Motor neuron (in vitro differentiated cells): ENCODE results near the gene GNAO1. TPM values are rescaled to one million over a fixed set of nuclear protein-coding genes. Genes with fewer than 3 reads are reported as not detected.

ENCODE experiments used
- ATAC-seq, 8 experiments: fragments of 200-7000 bp; cut with Tn5 transposase; replicated peaks in 6 of 8; 2 replicates each; pipeline ENCODE4 v1.8.0; 2021; ENCODE audit warnings: mild to moderate bottlenecking in 8 of 8, moderate library complexity in 8 of 8
- H3K27ac ChIP-seq, 2 donors: fragments of 250-450 bp; sonication (Bioruptor Pico); 2 replicates each; pipeline ENCODE4 v1.9.0; 2021; ENCODE audit warnings: antibody characterized with exemption in 2 of 2, mild to moderate bottlenecking in 2 of 2, moderate library complexity in 1 of 2
- H3K4me1 ChIP-seq, 2 donors: fragments of 250-450 bp; sonication (Bioruptor Pico); replicated peaks in 1 of 2; 2 replicates each; pipeline ENCODE4 v1.6.1; 2021; ENCODE audit warnings: antibody characterized with exemption in 2 of 2, mild to moderate bottlenecking in 2 of 2, moderate library complexity in 1 of 2
- H3K4me3 ChIP-seq, 5 donors: fragments of 250-450 bp; sonication (Bioruptor Pico); 2 replicates each; pipeline ENCODE4 v1.9.0; 2021; ENCODE audit warnings: antibody characterized with exemption in 5 of 5, mild to moderate bottlenecking in 5 of 5, moderate library complexity in 4 of 5
- WGBS, 10 experiments: fragments of 450-650 bp; shearing (Covaris generic); methylation state at CpG; one replicate each; pipeline ENCODE4 v1.0.0; 2022; 5-methylcytosine and 5-hydroxymethylcytosine counted together
- in situ Hi-C, 9 experiments: fragments of 400-800 bp; cut with MboI; loops; one replicate each; pipeline ENCODE4 v1.15.0; 2021; ENCODE audit warnings: low sequenced_read_pairs in 9 of 9, low pct_unique_long_range_greater_than_20kb in 2 of 9; ENCODE audit not compliant: unreplicated experiment in 9 of 9
- total RNA-seq, 8 experiments: library from RNA; unstranded; fragments of 300-600 nt; gene quantifications; 2 replicates each; pipeline versions ENCODE4 v1.2.3 to v1.2.4, GENCODE V29; 2022

Gene GNAO1
- total RNA-seq, 8 experiments from 2014 or later: 1.5 to 80.7 (median 44.8) TPM

- peaks cover 2 to 13% of the 10 kb centered on the region in 2 donors for H3K4me1 ChIP-seq
- 0 to 34% (median 2%) methylated on average over 1 to 6 of the region's 28 CpGs; no CpG with 5 or more reads in 4 of the 10 experiments for WGBS, 10 experiments
- ATAC-seq: peak; percentile 99 to 100 (median 99)
- in situ Hi-C loops: loop anchor here (10.0 to 25.0 kb wide), 4 partner anchors 281 to 606 kb away; no protein-coding TSS in a partner anchor
- no peak overlapping the region for H3K27ac ChIP-seq
- no peak overlapping the region for H3K4me3 ChIP-seq
Observed at GRCh38 chr16:56317998-56318826, 126.9 kb downstream of the GNAO1 start.

DNA sequence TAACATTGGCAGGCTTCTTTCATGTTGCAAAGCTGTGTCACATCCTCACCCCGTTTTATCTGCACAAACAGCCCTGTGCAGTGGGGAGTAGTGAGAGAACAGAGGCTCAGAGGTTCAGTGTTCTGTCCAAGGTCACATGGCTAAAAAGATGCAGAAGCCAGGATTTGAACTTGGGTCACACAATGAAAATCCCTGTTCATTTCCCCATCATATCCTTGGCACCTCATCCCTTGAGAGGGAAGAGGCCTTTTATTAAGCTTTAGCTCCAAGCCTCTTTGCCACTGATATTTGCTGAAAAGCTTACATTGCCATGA lies 127.5 kb downstream of the GNAO1 start:
- no peak overlapping the region for H3K4me3 ChIP-seq
- 0 to 100% (median 78%) methylated on average over 1 of the region's 1 CpG; no CpG with 5 or more reads in 3 of the 10 experiments for WGBS, 10 experiments
- no peak overlapping the region for H3K27ac ChIP-seq
- peaks cover 2 to 13% of the 10 kb centered on the region in 2 donors for H3K4me1 ChIP-seq
- in situ Hi-C loops: loop anchor here (10.0 to 25.0 kb wide), 4 partner anchors 281 to 606 kb away; no protein-coding TSS in a partner anchor
- ATAC-seq: no peak

DNA sequence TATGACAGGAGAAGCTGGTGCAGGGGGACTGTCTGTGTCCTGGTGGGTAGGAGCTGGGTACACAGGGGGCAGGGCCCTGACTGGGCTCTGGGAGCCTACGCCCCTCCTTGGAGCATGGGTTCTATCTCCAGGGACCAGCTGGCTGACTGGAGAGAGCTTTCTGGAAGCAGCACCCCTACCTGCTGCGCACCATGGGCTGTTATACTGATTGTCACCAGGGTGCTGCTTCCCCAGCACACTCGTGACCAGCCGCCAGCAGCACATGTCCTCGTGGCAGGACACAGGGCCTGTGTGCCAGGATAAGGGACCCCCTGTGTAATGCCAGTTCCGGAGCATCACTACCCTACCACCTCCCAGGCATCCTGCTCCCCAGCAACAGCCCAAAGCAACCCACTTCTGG lies 128.1 kb downstream of the GNAO1 start:
- in situ Hi-C loops: loop anchor here (10.0 to 25.0 kb wide), 4 partner anchors 282 to 607 kb away; no protein-coding TSS in a partner anchor
- H3K4me1 ChIP-seq: peaks cover 2 to 13% of the 10 kb centered on the region in 2 donors
- H3K27ac ChIP-seq: no peak overlapping the region
- no peak overlapping the region for H3K4me3 ChIP-seq
- 100% methylated on average over 2 to 5 of the region's 6 CpGs; no CpG with 5 or more reads in 7 of the 10 experiments for WGBS, 10 experiments
- ATAC-seq: no peak

DNA sequence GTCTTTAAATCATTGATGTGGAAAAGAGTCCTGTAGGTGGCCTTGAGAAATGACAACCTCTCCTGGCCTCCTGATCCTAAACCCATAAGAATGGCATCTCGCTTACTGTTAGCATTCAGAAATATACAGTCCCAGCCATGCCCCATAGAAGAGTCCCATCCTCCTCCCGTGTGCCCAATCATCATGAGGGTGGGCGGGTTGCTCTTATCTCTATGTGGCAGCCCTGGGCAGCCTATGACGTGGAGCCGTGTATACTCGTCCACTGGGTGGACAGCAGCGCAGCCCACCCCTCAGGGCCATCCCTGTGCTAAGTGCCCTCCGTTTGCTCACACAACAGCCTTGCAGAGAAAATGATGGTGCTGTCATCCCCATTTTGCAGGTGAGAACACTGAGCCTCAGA lies 128.8 kb downstream of the GNAO1 start:
- no peak for ATAC-seq
- H3K27ac ChIP-seq: no peak overlapping the region
- H3K4me3 ChIP-seq: no peak overlapping the region
- 0 to 100% (median 94%) methylated on average over 1 to 6 of the region's 8 CpGs; no CpG with 5 or more reads in 3 of the 10 experiments for WGBS, 10 experiments
- H3K4me1 ChIP-seq: peaks cover 2 to 13% of the 10 kb centered on the region in 2 donors
- in situ Hi-C loops: loop anchor here in 7 of 9 experiments (25.0 kb wide), 3 partner anchors 283 to 608 kb away; no protein-coding TSS in a partner anchor

GRCh38 chr16:56320811-56321558 lies 129.7 kb downstream of the GNAO1 start:
- Histone ChIP-seq H3K4me3 (no peak overlapping the region), H3K27ac (no peak overlapping the region), H3K4me1 (peaks cover 2 to 13% of the 10 kb centered on the region in 2 donors)
- in situ Hi-C loops: loop anchor here in 7 of 9 experiments (25.0 kb wide), 3 partner anchors 284 to 609 kb away; no protein-coding TSS in a partner anchor
- peak in 1 of 8 experiments; percentile 7 for ATAC-seq
- 20 to 100% (median 75%) methylated on average over 1 to 3 of the region's 7 CpGs; no CpG with 5 or more reads in 4 of the 10 experiments for WGBS, 10 experiments

- in situ Hi-C loops: loop anchor here in 7 of 9 experiments (25.0 kb wide), 3 partner anchors 284 to 609 kb away; no protein-coding TSS in a partner anchor
- WGBS, 10 experiments: 73 to 100% (median 88%) methylated on average over 1 to 5 of the region's 9 CpGs; no CpG with 5 or more reads in 3 of the 10 experiments
- Histone ChIP-seq H3K4me1 (peaks cover 2 to 13% of the 10 kb centered on the region in 2 donors), H3K4me3 (no peak overlapping the region), H3K27ac (no peak overlapping the region)
- ATAC-seq: no peak
Observed at GRCh38 chr16:56321571-56321970, 130.3 kb downstream of the GNAO1 start.

- no peaks in the 10 kb centered on the region for H3K4me1 ChIP-seq
- H3K4me3 ChIP-seq: no peak overlapping the region
- ATAC-seq: peak in 1 of 8 experiments; percentile 61
- WGBS, 10 experiments: 83 to 100% (median 88%) methylated on average over 1 to 3 of the region's 9 CpGs; no CpG with 5 or more reads in 7 of the 10 experiments
- in situ Hi-C loops: loop anchor here in 7 of 9 experiments (25.0 kb wide), 3 partner anchors 287 to 612 kb away; no protein-coding TSS in a partner anchor
- no peak overlapping the region for H3K27ac ChIP-seq
Observed at GRCh38 chr16:56324406-56324805, 133.1 kb downstream of the GNAO1 start.

- WGBS, 10 experiments: 70 to 100% (median 95%) methylated on average over 1 to 5 of the region's 6 CpGs; no CpG with 5 or more reads in 4 of the 10 experiments
- Histone ChIP-seq H3K27ac (no peak overlapping the region), H3K4me3 (no peak overlapping the region), H3K4me1 (no peaks in the 10 kb centered on the region)
- in situ Hi-C loops: no loop called here
- ATAC-seq: no peak
Observed at GRCh38 chr16:56325956-56326355, 134.7 kb downstream of the GNAO1 start.

DNA sequence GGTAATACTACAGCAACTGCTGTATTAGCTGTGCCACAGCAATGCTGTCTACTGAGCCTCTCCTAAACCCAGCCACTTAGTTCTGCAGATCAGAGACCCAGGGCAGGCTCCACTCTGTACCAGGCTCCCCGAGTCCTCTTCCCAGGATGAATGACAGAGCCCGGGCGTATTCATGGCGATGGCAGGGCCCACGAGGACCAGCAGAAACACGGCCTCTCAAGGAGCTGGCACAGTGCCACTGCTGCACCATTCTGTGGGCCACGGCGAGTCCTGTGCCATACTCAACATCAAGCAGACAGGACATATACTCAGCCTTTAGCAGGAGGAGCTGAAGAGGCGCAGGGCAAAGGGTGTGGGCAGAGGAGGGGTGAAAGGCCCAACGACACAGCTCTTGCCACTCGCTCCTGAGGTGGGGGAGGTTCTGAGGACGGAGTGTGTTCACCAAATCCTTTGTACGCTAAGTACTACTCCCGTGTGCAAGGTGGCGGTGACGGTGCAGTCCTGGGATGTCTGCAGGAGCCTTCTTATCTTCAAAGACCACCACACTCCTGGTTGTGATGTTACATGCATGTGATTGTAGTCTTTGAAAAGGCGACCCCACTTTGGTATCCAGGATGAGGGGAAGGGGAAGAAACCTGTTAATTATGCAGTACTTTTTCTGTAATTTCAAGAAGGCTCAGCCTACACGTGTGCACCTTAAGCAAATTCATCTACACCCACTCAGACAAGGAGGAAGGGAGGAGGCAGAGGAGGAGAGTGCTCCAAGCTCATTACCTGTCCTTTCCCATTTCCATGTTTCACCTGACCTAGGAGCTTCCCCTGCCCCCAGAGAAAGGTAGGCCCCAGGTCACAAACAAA lies 136.0 kb downstream of the GNAO1 start:
- 53 to 91% (median 85%) methylated on average over 3 to 17 of the region's 18 CpGs; no CpG with 5 or more reads in 3 of the 10 experiments for WGBS, 10 experiments
- H3K27ac ChIP-seq: no peak overlapping the region
- no peak overlapping the region for H3K4me3 ChIP-seq
- no peak for ATAC-seq
- in situ Hi-C loops: no loop called here
- H3K4me1 ChIP-seq: no peaks in the 10 kb centered on the region

GRCh38 chr16:56327929-56328258 lies 136.6 kb downstream of the GNAO1 start:
- in situ Hi-C loops: no loop called here
- Histone ChIP-seq H3K4me1 (no peaks in the 10 kb centered on the region), H3K27ac (no peak overlapping the region), H3K4me3 (no peak overlapping the region)
- 93 to 94% methylated on average over 2 to 4 of the region's 6 CpGs; no CpG with 5 or more reads in 8 of the 10 experiments for WGBS, 10 experiments
- ATAC-seq: no peak

- Histone ChIP-seq H3K4me3 (no peak overlapping the region), H3K4me1 (no peaks in the 10 kb centered on the region), H3K27ac (no peak overlapping the region)
- in situ Hi-C loops: no loop called here
- 58 to 100% (median 91%) methylated on average over 1 to 13 of the region's 22 CpGs; no CpG with 5 or more reads in 2 of the 10 experiments for WGBS, 10 experiments
- ATAC-seq: no peak
Observed at GRCh38 chr16:56328276-56329022, 137.2 kb downstream of the GNAO1 start.

- in situ Hi-C loops: no loop called here
- no peak for ATAC-seq
- WGBS, 10 experiments: 20 to 94% (median 90%) methylated on average over 1 to 7 of the region's 9 CpGs; no CpG with 5 or more reads in 5 of the 10 experiments
- Histone ChIP-seq H3K4me3 (no peak overlapping the region), H3K4me1 (no peaks in the 10 kb centered on the region), H3K27ac (no peak overlapping the region)
Observed at GRCh38 chr16:56329887-56330286, 138.6 kb downstream of the GNAO1 start.
